Hepatocyte (in vitro differentiated cells): ENCODE data around the gene ZNHIT6.

Experiments used
- CTCF ChIP-seq: fragments of 200-600 bp; sonication (generic); IDR thresholded peaks from 2 replicates; pipeline ENCODE4 v1.5.1; 2016; ENCODE audit warnings: antibody characterized with exemption, mild to moderate bottlenecking; ENCODE audit not compliant: poor library complexity
- EZH2 ChIP-seq: fragments of 200-600 bp; sonication (generic); IDR thresholded peaks from 2 replicates; pipeline ENCODE4 v1.6.1; 2016; ENCODE audit warnings: antibody characterized with exemption, mild to moderate bottlenecking, borderline replicate concordance

- TF ChIP-seq CTCF (no peak), EZH2 (no peak)
These were observed 69.8 kb downstream of the ZNHIT6 start for GRCh38 chr1:85638412-85638811.
